Activated CD8-positive, alpha-beta memory T cell treated with anti-CD3 and anti-CD28 coated beads, Interleukin-2, amount 10 ng/mL, durations not matched to agents 7 days and 5 days (primary cell): ENCODE measurements around the gene SYCE1L. TPM values are rescaled to one million over a fixed set of nuclear protein-coding genes. Genes with fewer than 3 reads are reported as not detected.
"Not testable (repeated sequence)": the region's sequence is repeated elsewhere in the genome, so short reads cannot be mapped to it uniquely, and the experiment has no call there.

Experiments used
- ATAC-seq: fragments of 150-1000 bp; cut with Tn5 transposase; one replicate; pipeline ENCODE4 v1.10.0; 2021; ENCODE audit warnings: moderate library complexity
- CTCF ChIA-PET: fragments of 350-600 bp; sonication (Branson Sonifier 250); formaldehyde crosslinking; loops from one replicate; lab custom pipeline; 2021; ENCODE audit warnings: antibody characterized with exemption; lab: Charles Lee
- DNase-seq: peaks from one replicate; pipeline ENCODE4 v3.0.0-alpha.2; 2020
- H3K27ac Mint-ChIP-seq: one replicate; pipeline ENCODE4 v1.8.0; 2021; ENCODE audit warnings: mild to moderate bottlenecking, mixed read lengths
- H3K27me3 Mint-ChIP-seq: one replicate; pipeline ENCODE4 v1.8.0; 2021; ENCODE audit warnings: mixed read lengths
- H3K36me3 Mint-ChIP-seq: one replicate; pipeline ENCODE4 v1.8.0; 2021; ENCODE audit warnings: mild to moderate bottlenecking, mixed read lengths
- H3K4me1 Mint-ChIP-seq: one replicate; pipeline ENCODE4 v1.8.0; 2021; ENCODE audit warnings: mixed read lengths
- H3K4me3 Mint-ChIP-seq: one replicate; pipeline ENCODE4 v1.8.0; 2021; ENCODE audit warnings: mild to moderate bottlenecking, moderate library complexity, mixed read lengths
- H3K9me3 Mint-ChIP-seq: one replicate; pipeline ENCODE4 v1.8.0; 2022; ENCODE audit warnings: low read depth, mixed read lengths
- total RNA-seq, 2 experiments: library from RNA; stranded (reverse); gene quantifications; one replicate each; pipeline ENCODE4 v1.2.3, GENCODE V29; 2021

SYCE1L gene, protein sequence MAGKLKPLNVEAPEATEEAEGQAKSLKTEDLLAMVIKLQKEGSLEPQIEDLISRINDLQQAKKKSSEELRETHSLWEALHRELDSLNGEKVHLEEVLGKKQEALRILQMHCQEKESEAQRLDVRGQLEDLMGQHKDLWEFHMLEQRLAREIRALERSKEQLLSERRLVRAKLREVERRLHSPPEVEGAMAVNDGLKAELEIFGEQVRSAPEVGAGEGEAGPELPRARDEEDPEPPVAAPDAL
- 1 to 10 TPM; 3.8 to 4.1 TPM for total RNA-seq

DNA sequence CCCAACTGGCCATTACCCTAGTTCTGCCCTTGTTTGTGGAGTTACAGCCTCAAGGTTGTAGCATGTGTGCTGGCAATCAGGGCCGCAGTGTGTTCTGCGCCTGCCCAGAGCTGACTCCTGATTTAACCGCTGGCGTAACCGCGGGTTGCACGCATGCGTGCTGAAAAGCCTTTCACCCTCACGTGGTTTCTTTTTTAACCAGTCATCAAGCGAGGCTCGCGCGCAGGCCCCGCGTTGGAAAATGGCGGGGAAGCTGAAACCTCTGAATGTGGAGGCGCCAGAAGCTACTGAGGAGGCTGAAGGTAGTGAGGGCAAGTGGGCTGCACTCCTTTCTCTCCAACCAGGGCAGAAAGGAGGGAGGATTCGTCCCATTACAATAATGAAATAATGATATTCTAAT is at the start of gene SYCE1L:
SYCE1L (plus strand) TSS at position 198 of the 400 bp plus-strand sequence; CDS start at position 242, 44 bp downstream.
- ATAC-seq (no peak), DNase-seq (no peak)
- Mint-ChIP-seq H3K36me3 (peaks cover 41% of the 10 kb centered on the region), H3K4me3 (no peak within 1 kb of the TSS), H3K27me3 (no peaks in the 10 kb centered on the region), H3K4me1 (peaks cover 7% of the 10 kb centered on the region), H3K27ac (no peak within 1 kb of the TSS), H3K9me3 (no peaks in the 10 kb centered on the region)
- CTCF ChIA-PET, result no interaction called here

DNA sequence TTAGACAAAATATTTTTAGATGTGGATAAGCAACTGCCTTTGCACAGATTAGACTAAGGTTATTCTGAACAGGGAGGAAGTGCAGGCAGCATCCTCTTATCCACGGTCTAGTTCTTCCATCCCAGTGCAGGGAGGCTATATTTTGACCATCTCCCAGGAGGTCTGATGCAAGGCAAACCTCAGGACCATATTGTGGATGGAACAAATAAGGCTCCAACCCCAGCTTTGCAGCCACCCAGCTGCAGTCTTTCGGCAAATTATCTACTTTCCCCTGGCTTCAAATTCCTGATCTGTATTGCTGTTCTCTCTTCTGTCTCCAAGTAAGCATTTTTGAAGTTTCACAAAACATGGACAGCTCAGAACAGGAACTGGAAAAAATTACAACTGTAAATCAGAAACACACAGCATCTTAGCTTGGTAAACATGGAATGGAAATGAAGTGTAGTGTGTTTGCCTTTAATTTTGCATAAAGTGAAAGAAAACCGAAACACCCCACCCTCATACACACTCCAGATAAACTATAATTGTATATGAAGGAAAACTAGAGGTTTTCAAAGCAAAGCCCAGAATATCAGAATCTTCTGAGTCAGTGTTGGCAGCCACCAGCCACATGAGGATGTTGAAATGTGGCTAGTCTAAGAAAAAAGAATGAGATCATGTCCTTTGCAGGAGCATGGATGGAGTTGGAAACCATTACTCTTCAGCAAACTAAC is 41.7 kb upstream of the SYCE1L start:
- no peaks in the 10 kb centered on the region for H3K36me3 Mint-ChIP-seq
- ATAC-seq (no peak), DNase-seq (no peak)
- no peaks in the 10 kb centered on the region for H3K4me1 Mint-ChIP-seq
- peaks cover 6% of the 10 kb centered on the region for H3K27me3 Mint-ChIP-seq
- CTCF ChIA-PET, result no interaction called here
- no peak overlapping the region for H3K27ac Mint-ChIP-seq
- H3K9me3 Mint-ChIP-seq, result no peaks in the 10 kb centered on the region
- no peak overlapping the region for H3K4me3 Mint-ChIP-seq

DNA sequence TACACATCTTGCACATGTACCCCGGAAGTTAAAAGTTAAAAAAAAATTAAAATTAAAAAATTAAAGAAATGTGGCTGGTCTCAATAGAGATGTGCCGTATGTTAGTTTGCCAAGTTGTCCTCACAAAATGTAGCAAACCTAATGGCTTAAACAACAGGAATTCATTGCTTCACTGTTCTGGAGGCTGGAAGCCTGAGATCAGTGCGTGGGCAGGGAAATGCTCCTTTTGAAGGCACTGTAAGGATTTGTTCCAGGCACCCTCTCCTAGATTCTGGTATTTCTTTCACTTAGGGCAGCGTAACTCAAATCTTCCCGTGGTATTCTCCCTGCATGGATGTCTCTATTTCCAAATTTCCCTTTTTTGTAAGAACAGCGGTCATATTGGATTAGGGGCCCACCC is 40.9 kb upstream of the SYCE1L start:
- Mint-ChIP-seq H3K36me3 (no peaks in the 10 kb centered on the region), H3K4me1 (no peaks in the 10 kb centered on the region), H3K27me3 (peaks cover 11% of the 10 kb centered on the region), H3K9me3 (no peaks in the 10 kb centered on the region), H3K27ac (no peak overlapping the region), H3K4me3 (no peak overlapping the region)
- ATAC-seq (no peak), DNase-seq (no peak)
- CTCF ChIA-PET, result no interaction called here

DNA sequence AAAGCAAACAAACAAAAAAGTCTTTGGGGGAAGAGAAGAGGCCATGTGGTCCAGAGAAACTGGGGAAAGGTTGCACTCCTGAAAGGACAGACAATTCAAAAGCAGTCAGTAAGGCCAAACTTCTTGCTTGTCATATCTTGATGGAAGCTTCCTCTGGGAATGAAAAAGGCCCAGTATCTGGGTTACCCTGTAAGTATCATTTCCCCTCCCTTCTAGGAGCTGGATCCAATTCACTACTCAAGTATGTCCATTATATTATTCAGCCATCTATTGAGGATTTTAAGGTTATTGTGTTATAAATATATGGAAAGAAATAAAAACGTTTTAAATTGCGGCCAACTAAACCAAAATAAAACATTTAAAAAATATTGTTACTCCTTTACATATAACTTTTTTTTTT is 34.2 kb upstream of the SYCE1L start:
- H3K4me1 Mint-ChIP-seq, result no peaks in the 10 kb centered on the region
- no peak for ATAC-seq
- no peak for DNase-seq
- no peak overlapping the region for H3K4me3 Mint-ChIP-seq
- H3K9me3 Mint-ChIP-seq, result no peaks in the 10 kb centered on the region
- no peak overlapping the region for H3K27ac Mint-ChIP-seq
- CTCF ChIA-PET, result interaction anchor here (0.6 kb wide), 1 partner anchor 9 kb away, joined by 3 read pairs; no protein-coding TSS in a partner anchor
- no peaks in the 10 kb centered on the region for H3K36me3 Mint-ChIP-seq
- peaks cover 26% of the 10 kb centered on the region for H3K27me3 Mint-ChIP-seq

DNA sequence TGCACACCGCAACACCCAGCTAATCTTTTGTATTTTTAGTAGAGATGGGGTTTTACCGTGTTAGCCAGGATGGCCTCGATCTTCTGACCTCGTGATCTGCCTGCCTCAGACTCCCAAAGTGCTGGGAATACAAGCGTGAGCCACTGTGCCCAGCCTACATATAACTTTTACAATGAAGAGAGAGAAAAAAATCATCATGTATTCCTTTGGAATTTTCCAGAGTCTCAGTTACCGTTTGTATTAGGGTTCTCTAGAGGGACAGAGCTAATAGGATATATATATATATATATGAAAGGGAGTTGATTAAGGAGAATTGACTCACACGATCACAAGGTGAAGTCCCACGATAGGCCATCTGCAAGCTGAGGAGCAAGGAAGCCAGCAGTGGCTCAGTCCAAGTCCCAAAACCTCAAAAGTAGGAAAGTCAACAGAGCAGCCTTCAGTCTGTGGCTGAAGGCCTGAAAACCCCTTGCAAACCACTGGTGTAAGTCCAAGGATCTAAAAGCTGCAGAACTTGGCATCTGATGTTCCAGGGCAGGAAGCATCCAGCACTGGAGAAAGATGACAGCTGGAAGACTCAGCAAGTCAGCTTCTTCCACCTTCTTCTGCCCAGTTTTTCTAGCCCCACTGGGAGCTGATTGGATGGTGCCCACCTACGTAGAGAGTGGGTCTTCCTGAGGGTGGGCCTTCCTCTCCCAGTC is 33.5 kb upstream of the SYCE1L start:
- CTCF ChIA-PET, result interaction anchor here (0.6 kb wide), 1 partner anchor 8 kb away, joined by 3 read pairs; no protein-coding TSS in a partner anchor
- H3K4me1 Mint-ChIP-seq, H3K27ac Mint-ChIP-seq, H3K4me3 Mint-ChIP-seq, DNase-seq, ATAC-seq, H3K36me3 Mint-ChIP-seq, H3K9me3 Mint-ChIP-seq: not testable (repeated sequence)
- peaks cover 26% of the 10 kb centered on the region for H3K27me3 Mint-ChIP-seq

DNA sequence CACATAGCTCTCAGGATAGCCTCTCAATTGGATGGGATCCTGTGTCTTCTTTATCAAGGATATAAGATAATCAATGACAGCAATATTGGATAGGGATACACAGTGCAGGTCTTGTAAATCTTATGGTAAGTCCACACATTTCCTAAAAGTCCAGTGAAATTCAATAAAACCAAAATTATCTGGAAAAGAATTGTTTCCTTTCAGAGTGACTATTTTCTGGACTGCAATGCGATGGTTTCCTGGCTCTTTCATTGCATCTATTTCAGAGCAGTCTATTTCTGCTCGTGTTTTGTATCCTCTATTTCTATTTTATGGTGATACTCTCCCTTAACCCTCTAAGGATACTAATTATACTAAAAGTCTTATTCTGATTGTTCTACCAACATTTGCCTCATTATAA is 32.5 kb upstream of the SYCE1L start:
- Mint-ChIP-seq H3K4me1 (no peaks in the 10 kb centered on the region), H3K9me3 (no peaks in the 10 kb centered on the region), H3K27ac (no peak overlapping the region), H3K36me3 (no peaks in the 10 kb centered on the region), H3K4me3 (no peak overlapping the region), H3K27me3 (peaks cover 26% of the 10 kb centered on the region)
- DNase-seq (no peak), ATAC-seq (no peak)
- CTCF ChIA-PET, result no interaction called here

DNA sequence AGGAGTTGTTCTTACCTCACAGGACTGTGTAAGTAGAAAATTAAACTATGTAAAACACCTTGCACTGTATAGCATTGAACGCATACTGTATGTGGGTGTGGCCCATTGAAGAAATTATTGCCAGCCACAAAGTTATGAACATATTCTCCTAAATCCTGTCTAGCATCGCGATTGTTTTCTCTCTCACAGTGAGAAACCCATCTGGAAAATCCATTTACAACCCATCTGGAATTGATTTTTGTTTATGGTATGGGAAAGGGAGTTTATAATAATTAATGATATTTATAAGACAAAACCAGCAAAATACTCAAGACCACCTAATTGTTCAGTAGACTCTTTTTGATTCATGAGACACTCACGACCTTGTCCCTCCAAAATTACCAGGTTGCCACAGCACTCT is 30.3 kb upstream of the SYCE1L start:
- Mint-ChIP-seq H3K4me1 (no peaks in the 10 kb centered on the region), H3K27ac (no peak overlapping the region), H3K36me3 (no peaks in the 10 kb centered on the region), H3K27me3 (peaks cover 15% of the 10 kb centered on the region), H3K9me3 (no peaks in the 10 kb centered on the region), H3K4me3 (no peak overlapping the region)
- ATAC-seq, result no peak
- no peak for DNase-seq
- CTCF ChIA-PET, result no interaction called here

DNA sequence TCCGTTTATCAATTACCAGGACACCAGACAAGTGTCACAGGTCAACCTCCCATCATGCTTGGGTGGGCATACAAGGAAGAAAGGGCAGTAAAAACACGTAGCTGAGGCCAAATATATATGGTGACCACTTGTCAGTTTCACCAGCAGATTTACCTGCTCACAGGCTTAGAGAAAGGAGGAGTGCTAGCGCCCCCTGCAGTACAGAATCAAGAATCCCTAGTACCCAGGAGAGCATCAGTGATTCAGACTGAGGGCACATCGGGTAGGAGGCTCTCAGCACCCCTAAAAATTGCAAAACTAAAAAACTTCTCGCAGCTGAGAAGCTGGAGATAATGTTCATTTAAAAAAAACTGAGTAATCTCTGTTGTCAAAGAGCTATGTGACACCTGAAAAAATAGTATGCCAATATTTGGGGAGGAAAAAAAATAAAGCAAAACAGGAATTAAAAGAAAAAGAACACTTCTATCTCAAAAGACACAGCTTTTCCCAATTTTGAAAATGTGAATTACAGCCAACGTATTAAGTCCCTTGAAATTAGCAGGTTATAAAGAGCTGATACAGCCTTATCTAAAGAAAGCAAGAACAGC is 29.5 kb upstream of the SYCE1L start:
- no peaks in the 10 kb centered on the region for H3K9me3 Mint-ChIP-seq
- no peaks in the 10 kb centered on the region for H3K4me1 Mint-ChIP-seq
- peaks cover 16% of the 10 kb centered on the region for H3K27me3 Mint-ChIP-seq
- H3K4me3 Mint-ChIP-seq, result no peak overlapping the region
- no peaks in the 10 kb centered on the region for H3K36me3 Mint-ChIP-seq
- no peak overlapping the region for H3K27ac Mint-ChIP-seq
- ATAC-seq, result peak; percentile 58
- DNase-seq, result peak; percentile 54
- CTCF ChIA-PET, result interaction anchor here (1.3 to 1.4 kb wide), 3 partner anchors 11 to 1377 kb away, joined by 3 to 6 read pairs (median 4); no protein-coding TSS in a partner anchor

DNA sequence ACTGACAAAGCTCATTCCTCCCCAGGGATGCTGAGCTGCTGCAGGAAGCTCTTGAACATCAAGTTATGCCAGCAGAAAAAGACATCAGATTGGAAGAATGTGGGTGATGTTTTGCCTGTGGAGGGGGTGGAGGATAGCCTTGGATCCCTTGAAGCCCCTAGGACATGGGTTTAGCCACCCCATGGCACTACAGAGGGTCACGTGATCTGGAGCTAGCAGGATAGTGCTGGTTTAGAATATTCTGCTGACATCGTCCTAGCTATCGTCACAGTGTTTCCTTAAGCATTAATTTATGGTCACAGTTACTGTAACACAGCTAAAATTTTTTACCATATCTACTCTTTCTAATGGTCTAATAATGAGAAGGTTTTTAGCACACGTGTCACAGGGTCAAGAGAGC is 28.4 kb upstream of the SYCE1L start:
- no peaks in the 10 kb centered on the region for H3K4me1 Mint-ChIP-seq
- peaks cover 25% of the 10 kb centered on the region for H3K27me3 Mint-ChIP-seq
- H3K36me3 Mint-ChIP-seq, result no peaks in the 10 kb centered on the region
- ATAC-seq, result no peak
- no peak overlapping the region for H3K4me3 Mint-ChIP-seq
- H3K27ac Mint-ChIP-seq, result no peak overlapping the region
- DNase-seq, result no peak
- CTCF ChIA-PET, result interaction anchor here (0.6 to 2.3 kb wide), 10 partner anchors 8 to 1887 kb away, joined by 3 to 8 read pairs (median 4); no protein-coding TSS in a partner anchor
- H3K9me3 Mint-ChIP-seq, result no peaks in the 10 kb centered on the region

DNA sequence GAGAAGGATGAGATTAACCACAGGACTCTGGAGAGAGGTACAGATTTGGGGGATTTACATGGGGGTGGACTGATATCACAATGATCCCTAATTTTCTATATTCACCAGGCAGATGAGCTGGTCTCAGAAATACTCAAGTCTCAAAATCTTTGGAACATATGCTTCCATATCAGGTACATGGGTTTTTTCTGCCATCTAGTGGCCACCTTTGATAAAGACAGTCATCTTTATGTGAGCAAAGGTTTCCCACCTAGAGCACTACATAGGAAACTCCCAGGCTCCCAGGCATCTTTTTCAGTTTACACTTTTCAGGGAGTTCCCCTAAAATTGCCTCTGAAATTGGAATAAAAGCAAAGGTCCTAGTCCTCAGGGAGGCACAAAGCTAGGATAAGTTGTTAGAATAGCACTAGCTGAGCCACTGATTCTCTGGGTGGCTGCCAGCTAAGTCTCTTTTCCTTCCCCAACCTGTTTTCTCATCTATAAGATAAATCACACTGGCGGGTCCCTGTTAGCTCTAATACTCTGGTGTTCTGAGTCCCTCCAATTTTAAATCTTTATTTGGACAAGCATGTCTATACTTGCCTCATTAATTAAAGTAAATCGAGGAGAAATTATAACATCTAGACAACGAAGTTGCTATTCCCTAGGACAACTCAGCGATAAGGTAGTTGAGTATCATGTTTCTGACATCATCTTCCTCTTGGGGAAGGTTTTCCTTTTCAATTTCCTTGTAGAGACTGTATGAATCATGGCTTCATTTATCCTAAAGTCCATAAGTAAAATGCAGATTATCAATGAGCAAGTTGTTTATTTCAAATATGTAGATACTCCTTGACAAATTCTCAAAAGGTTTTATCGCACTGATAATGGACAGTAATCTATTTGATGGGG is 27.2 kb upstream of the SYCE1L start:
- Mint-ChIP-seq H3K4me1 (no peaks in the 10 kb centered on the region), H3K36me3 (no peaks in the 10 kb centered on the region), H3K27ac (no peak overlapping the region), H3K9me3 (no peaks in the 10 kb centered on the region), H3K4me3 (no peak overlapping the region), H3K27me3 (peaks cover 27% of the 10 kb centered on the region)
- DNase-seq (no peak), ATAC-seq (no peak)
- CTCF ChIA-PET, result interaction anchor here (0.8 to 2.3 kb wide), 9 partner anchors 9 to 1888 kb away, joined by 3 to 8 read pairs (median 4); partner anchors contain the start of gene MON1B

DNA sequence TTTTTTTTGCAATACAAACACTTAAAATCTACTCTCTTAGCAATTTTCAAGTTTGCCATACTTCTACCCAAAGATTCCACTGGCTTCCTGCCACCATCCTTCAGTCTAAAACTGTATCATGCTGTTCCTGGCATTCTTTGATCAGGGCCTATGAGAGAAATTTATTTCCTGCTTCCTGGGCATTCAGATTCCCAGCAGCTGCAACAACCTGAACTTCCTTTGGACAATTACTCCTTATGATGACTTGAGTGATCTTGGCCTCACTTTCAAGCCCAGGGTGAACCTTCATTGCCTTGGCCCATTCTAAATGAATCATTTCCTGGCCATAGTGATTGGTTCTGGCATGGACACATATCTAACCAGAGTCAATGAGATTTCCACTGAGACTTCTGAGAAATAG is 26.3 kb upstream of the SYCE1L start:
- Mint-ChIP-seq H3K36me3 (no peaks in the 10 kb centered on the region), H3K27me3 (peaks cover 28% of the 10 kb centered on the region), H3K27ac (no peak overlapping the region), H3K4me3 (no peak overlapping the region), H3K4me1 (no peaks in the 10 kb centered on the region), H3K9me3 (no peaks in the 10 kb centered on the region)
- ATAC-seq (no peak), DNase-seq (no peak)
- CTCF ChIA-PET, result interaction anchor here (0.7 to 0.8 kb wide), 2 partner anchors 1339 to 1366 kb away, joined by 3 to 4 read pairs; no protein-coding TSS in a partner anchor

DNA sequence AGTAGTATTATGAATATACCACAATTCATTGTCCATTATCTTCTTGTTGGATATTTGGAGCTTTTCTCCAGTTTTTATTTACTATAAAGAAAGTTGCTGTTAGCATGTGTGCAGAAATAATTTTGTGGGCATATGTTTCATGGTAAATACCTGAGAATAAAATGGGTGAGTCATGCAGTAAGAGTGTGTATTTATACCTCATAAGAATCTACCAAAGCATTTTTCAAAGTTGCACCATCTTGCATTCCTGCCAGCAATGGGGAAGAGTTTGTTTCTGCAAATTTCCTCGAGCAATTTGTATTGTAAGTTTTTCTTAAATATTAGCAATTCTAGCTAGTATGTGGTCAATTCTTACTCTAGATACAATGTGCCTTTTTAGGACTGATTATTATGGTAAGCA is 16.1 kb upstream of the SYCE1L start:
- Mint-ChIP-seq H3K4me1 (no peaks in the 10 kb centered on the region), H3K9me3 (no peaks in the 10 kb centered on the region), H3K27me3 (peaks cover 16% of the 10 kb centered on the region), H3K27ac (no peak overlapping the region), H3K36me3 (no peaks in the 10 kb centered on the region), H3K4me3 (no peak overlapping the region)
- CTCF ChIA-PET, result no interaction called here
- no peak for ATAC-seq
- no peak for DNase-seq
